Measurements from ENCODE around the gene FCHO1.
"Not testable (repeated sequence)": the region's sequence is repeated elsewhere in the genome, so short reads cannot be mapped to it uniquely, and the experiment has no call there.

FCHO1 gene

GRCh38 chr19:17796013-17796837 is 44.9 kb downstream of the FCHO1 start:
- DNase-seq = no peak

GRCh38 chr19:17796838-17797423 is 45.7 kb downstream of the FCHO1 start:
- DNase-seq = no peak

- no peak for DNase-seq
Observed at GRCh38 chr19:17797424-17798201, 46.3 kb downstream of the FCHO1 start.

GRCh38 chr19:17798599-17798998 is 47.3 kb downstream of the FCHO1 start:
- DNase-seq = not testable (repeated sequence)

- DNase-seq = no peak
Observed at GRCh38 chr19:17802137-17802858, 51.0 kb downstream of the FCHO1 start.

GRCh38 chr19:17803264-17803896 is 52.1 kb downstream of the FCHO1 start:
- no peak for DNase-seq

GRCh38 chr19:17805427-17805826 is 54.1 kb downstream of the FCHO1 start:
- no peak for DNase-seq

- DNase-seq = no peak
Observed at GRCh38 chr19:17806945-17807344, 55.7 kb downstream of the FCHO1 start.

- DNase-seq = no peak
Observed at GRCh38 chr19:17807731-17808316, 56.5 kb downstream of the FCHO1 start.

- DNase-seq = no peak
Observed at GRCh38 chr19:17811103-17811502, 59.8 kb downstream of the FCHO1 start.

- DNase-seq = no peak
Observed at GRCh38 chr19:17811681-17812080, 60.4 kb downstream of the FCHO1 start.

GRCh38 chr19:17812099-17812498 is 60.8 kb downstream of the FCHO1 start:
- DNase-seq = no peak

- no peak for DNase-seq
Observed at GRCh38 chr19:17817668-17818363, 66.5 kb downstream of the FCHO1 start.

- DNase-seq = no peak
Observed at GRCh38 chr19:17821190-17821589, 69.9 kb downstream of the FCHO1 start, which contains the start of gene INSL3. TSS of gene INSL3 (minus strand) at chr19:17821519. CDS start at chr19:17821506, 13 bp downstream.

- no peak for DNase-seq
Observed at GRCh38 chr19:17824339-17824738, 73.1 kb downstream of the FCHO1 start.

GRCh38 chr19:17826508-17827056 is 75.3 kb downstream of the FCHO1 start:
- DNase-seq = no peak

GRCh38 chr19:17829855-17830566 is 78.7 kb downstream of the FCHO1 start:
- no peak for DNase-seq

GRCh38 chr19:17830567-17831418 is 79.5 kb downstream of the FCHO1 start:
- peak; percentile 59 for DNase-seq

GRCh38 chr19:17831419-17831888 is 80.2 kb downstream of the FCHO1 start:
- DNase-seq = no peak

All from activated CD4-positive, CD25-positive, alpha-beta regulatory T cell treated with anti-CD3 and anti-CD28 coated beads, Interleukin-2, amount 50 U/mL, for 72 hours (primary cell).